Stimulated activated naive CD8-positive, alpha-beta T cell treated with anti-CD3 and anti-CD28 coated beads, Interleukin-15, amount 100 ng/mL, for 72 hours (primary cell): ENCODE data around the gene CPNE9.

Source experiments
- ATAC-seq: fragments of 150-1000 bp; cut with Tn5 transposase; 2 replicates; pipeline ENCODE4 v1.10.0; 2021; ENCODE audit warnings: mild to moderate bottlenecking, moderate library complexity
- DNase-seq, 2 donors: peaks; one replicate each; pipeline ENCODE4 v3.0.0; 2021 to 2022
- H3K27ac Mint-ChIP-seq, 2 donors: one replicate each; pipeline ENCODE4 v1.8.0; 2022; ENCODE audit warnings: mild to moderate bottlenecking in 2 of 2, mixed read lengths in 2 of 2, moderate library complexity in 2 of 2
- H3K27me3 Mint-ChIP-seq: one replicate; pipeline ENCODE4 v1.8.0; 2022; ENCODE audit warnings: mixed read lengths
- H3K4me1 Mint-ChIP-seq: one replicate; pipeline ENCODE4 v1.8.0; 2022; ENCODE audit warnings: mild to moderate bottlenecking, mixed read lengths
- H3K4me3 Mint-ChIP-seq, 2 donors: one replicate each; pipeline ENCODE4 v1.8.0; 2022; ENCODE audit warnings: mild to moderate bottlenecking in 2 of 2, mixed read lengths in 2 of 2, moderate library complexity in 1 of 2
- H3K9me3 Mint-ChIP-seq, 2 donors: one replicate each; pipeline ENCODE4 v1.8.0; 2022; ENCODE audit warnings: mixed read lengths in 2 of 2

The CPNE9 gene

GRCh38 chr3:9703736-9704346 lies at the start of gene CPNE9:
TSS of gene CPNE9 (plus strand) at chr3:9703833. CDS start at chr3:9703997, 164 bp downstream.
- H3K27me3 Mint-ChIP-seq, result peaks cover 39% of the 10 kb centered on the region
- no peak for DNase-seq
- H3K4me1 Mint-ChIP-seq, result peaks cover 14% of the 10 kb centered on the region
- H3K4me3 Mint-ChIP-seq, result peak within 1 kb of the TSS; percentile 36 to 73
- H3K9me3 Mint-ChIP-seq, result no peaks in the 10 kb centered on the region
- peak; percentile 24 for ATAC-seq
- H3K27ac Mint-ChIP-seq, result no peak within 1 kb of the TSS

GRCh38 chr3:9659849-9660248 lies 43.8 kb upstream of the CPNE9 start:
- DNase-seq, result no peak
- no peak for ATAC-seq
- H3K27me3 Mint-ChIP-seq, result no peaks in the 10 kb centered on the region
- H3K27ac Mint-ChIP-seq, result no peak overlapping the region
- no peak overlapping the region for H3K4me3 Mint-ChIP-seq
- H3K9me3 Mint-ChIP-seq, result no peaks in the 10 kb centered on the region
- H3K4me1 Mint-ChIP-seq, result peaks cover 24% of the 10 kb centered on the region

- H3K27ac Mint-ChIP-seq, result no peak overlapping the region
- H3K9me3 Mint-ChIP-seq, result no peaks in the 10 kb centered on the region
- no peak overlapping the region for H3K4me3 Mint-ChIP-seq
- peaks cover 24% of the 10 kb centered on the region for H3K4me1 Mint-ChIP-seq
- no peaks in the 10 kb centered on the region for H3K27me3 Mint-ChIP-seq
- ATAC-seq (no peak), DNase-seq (no peak)
These were observed 42.7 kb upstream of the CPNE9 start for GRCh38 chr3:9660972-9661371.

- H3K4me1 Mint-ChIP-seq, result no peaks in the 10 kb centered on the region
- DNase-seq (no peak), ATAC-seq (no peak)
- no peaks in the 10 kb centered on the region for H3K9me3 Mint-ChIP-seq
- H3K27ac Mint-ChIP-seq, result no peak overlapping the region
- no peaks in the 10 kb centered on the region for H3K27me3 Mint-ChIP-seq
- no peak overlapping the region for H3K4me3 Mint-ChIP-seq
These were observed 39.4 kb upstream of the CPNE9 start for GRCh38 chr3:9664119-9664751.

GRCh38 chr3:9666704-9667445 lies 36.8 kb upstream of the CPNE9 start:
- H3K9me3 Mint-ChIP-seq, result no peaks in the 10 kb centered on the region
- no peak overlapping the region for H3K4me3 Mint-ChIP-seq
- no peak for ATAC-seq
- no peaks in the 10 kb centered on the region for H3K27me3 Mint-ChIP-seq
- no peaks in the 10 kb centered on the region for H3K4me1 Mint-ChIP-seq
- DNase-seq, result no peak
- H3K27ac Mint-ChIP-seq, result peak overlapping the region in 1 of 2 donors; percentile 28

- no peaks in the 10 kb centered on the region for H3K9me3 Mint-ChIP-seq
- H3K4me3 Mint-ChIP-seq, result no peak overlapping the region
- DNase-seq, result no peak
- no peaks in the 10 kb centered on the region for H3K27me3 Mint-ChIP-seq
- H3K27ac Mint-ChIP-seq, result peak overlapping the region in 1 of 2 donors; percentile 87
- ATAC-seq, result no peak
- no peaks in the 10 kb centered on the region for H3K4me1 Mint-ChIP-seq
These were observed 34.4 kb upstream of the CPNE9 start for GRCh38 chr3:9669277-9669676.

GRCh38 chr3:9669720-9670432 lies 33.8 kb upstream of the CPNE9 start:
- peak overlapping the region in 1 of 2 donors; percentile 87 for H3K27ac Mint-ChIP-seq
- no peak overlapping the region for H3K4me3 Mint-ChIP-seq
- no peak for DNase-seq
- no peaks in the 10 kb centered on the region for H3K27me3 Mint-ChIP-seq
- no peaks in the 10 kb centered on the region for H3K9me3 Mint-ChIP-seq
- ATAC-seq, result no peak
- H3K4me1 Mint-ChIP-seq, result no peaks in the 10 kb centered on the region

- ATAC-seq, result no peak
- H3K27me3 Mint-ChIP-seq, result no peaks in the 10 kb centered on the region
- no peaks in the 10 kb centered on the region for H3K4me1 Mint-ChIP-seq
- H3K9me3 Mint-ChIP-seq, result no peaks in the 10 kb centered on the region
- no peak overlapping the region for H3K4me3 Mint-ChIP-seq
- no peak overlapping the region for H3K27ac Mint-ChIP-seq
- DNase-seq, result no peak
These were observed 30.6 kb upstream of the CPNE9 start for GRCh38 chr3:9673082-9673481.

- H3K27me3 Mint-ChIP-seq, result no peaks in the 10 kb centered on the region
- no peak for ATAC-seq
These were observed 29.9 kb upstream of the CPNE9 start for GRCh38 chr3:9673752-9674151.

GRCh38 chr3:9675736-9676290 lies 27.8 kb upstream of the CPNE9 start:
- H3K27ac Mint-ChIP-seq, result no peak overlapping the region
- H3K4me1 Mint-ChIP-seq, result no peaks in the 10 kb centered on the region
- DNase-seq, result no peak
- H3K9me3 Mint-ChIP-seq, result no peaks in the 10 kb centered on the region
- ATAC-seq, result no peak
- H3K4me3 Mint-ChIP-seq, result no peak overlapping the region
- no peaks in the 10 kb centered on the region for H3K27me3 Mint-ChIP-seq

More at GRCh38 chr3:9673752-9674151, 29.9 kb upstream of the CPNE9 start:
- Mint-ChIP-seq H3K9me3 (no peaks in the 10 kb centered on the region), H3K27ac (no peak overlapping the region), H3K4me3 (no peak overlapping the region), H3K4me1 (no peaks in the 10 kb centered on the region)
- DNase-seq, result no peak

- no peak overlapping the region for H3K27ac Mint-ChIP-seq
These were observed 26.8 kb upstream of the CPNE9 start for GRCh38 chr3:9676785-9677184.

GRCh38 chr3:9678493-9678892 lies 25.1 kb upstream of the CPNE9 start:
- ATAC-seq, result no peak
- no peak overlapping the region for H3K4me3 Mint-ChIP-seq
- DNase-seq, result no peak
- no peaks in the 10 kb centered on the region for H3K9me3 Mint-ChIP-seq
- H3K27me3 Mint-ChIP-seq, result no peaks in the 10 kb centered on the region
- peak overlapping the region in 1 of 2 donors; percentile 44 for H3K27ac Mint-ChIP-seq
- H3K4me1 Mint-ChIP-seq, result no peaks in the 10 kb centered on the region

More at GRCh38 chr3:9676785-9677184, 26.8 kb upstream of the CPNE9 start:
- H3K4me1 Mint-ChIP-seq, result no peaks in the 10 kb centered on the region
- no peaks in the 10 kb centered on the region for H3K9me3 Mint-ChIP-seq
- no peaks in the 10 kb centered on the region for H3K27me3 Mint-ChIP-seq
- no peak for DNase-seq
- ATAC-seq, result no peak
- H3K4me3 Mint-ChIP-seq, result no peak overlapping the region

- peak overlapping the region; percentile 14 to 92 for H3K27ac Mint-ChIP-seq
- H3K4me3 Mint-ChIP-seq, result no peak overlapping the region
- DNase-seq (no peak), ATAC-seq (no peak)
- no peaks in the 10 kb centered on the region for H3K27me3 Mint-ChIP-seq
- no peaks in the 10 kb centered on the region for H3K4me1 Mint-ChIP-seq
- H3K9me3 Mint-ChIP-seq, result no peaks in the 10 kb centered on the region
These were observed 24.1 kb upstream of the CPNE9 start for GRCh38 chr3:9679476-9680080.

- H3K27ac Mint-ChIP-seq, result peak overlapping the region in 1 of 2 donors; percentile 42
- H3K4me3 Mint-ChIP-seq, result no peak overlapping the region
- no peaks in the 10 kb centered on the region for H3K9me3 Mint-ChIP-seq
- H3K4me1 Mint-ChIP-seq, result no peaks in the 10 kb centered on the region
- H3K27me3 Mint-ChIP-seq, result no peaks in the 10 kb centered on the region
- DNase-seq (no peak), ATAC-seq (no peak)
These were observed 22.5 kb upstream of the CPNE9 start for GRCh38 chr3:9681011-9681722.

GRCh38 chr3:9681723-9682081 lies 21.9 kb upstream of the CPNE9 start:
- ATAC-seq, result no peak
- Mint-ChIP-seq H3K27ac (no peak overlapping the region), H3K27me3 (no peaks in the 10 kb centered on the region)

More at GRCh38 chr3:9681723-9682081, 21.9 kb upstream of the CPNE9 start:
- Mint-ChIP-seq H3K4me3 (no peak overlapping the region), H3K9me3 (no peaks in the 10 kb centered on the region), H3K4me1 (no peaks in the 10 kb centered on the region)
- no peak for DNase-seq
